ENCODE measurements around the gene AREL1.

DNA sequence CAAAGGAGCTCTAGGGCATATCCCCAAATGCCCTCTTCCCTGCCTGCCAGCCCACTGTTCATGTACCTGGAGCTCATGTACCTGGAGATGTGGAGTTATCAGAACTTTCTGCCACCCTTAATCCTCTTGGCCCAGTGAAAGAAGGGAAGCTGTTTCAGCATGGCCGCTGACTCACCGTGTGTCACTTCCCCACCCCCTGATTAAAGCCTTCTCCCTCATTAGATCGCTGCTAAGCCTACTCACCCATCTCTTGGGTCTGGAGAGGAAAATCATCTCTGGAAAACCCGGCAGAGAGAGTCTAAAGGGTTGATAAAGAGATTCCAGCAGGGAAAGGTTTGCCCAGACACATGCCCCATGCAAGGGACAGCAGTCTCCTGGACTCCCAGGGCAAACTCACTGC, 96.4 kb downstream of the AREL1 start:
- TF ChIP-seq EZH2phosphoT487 (IDR thresholded peaks at IDR 0.05; ENCODE audit: insufficient read depth, low read depth) (no peak), EZH2 (IDR thresholded peaks at IDR 0.05; ENCODE audit: insufficient read depth, poor library complexity, severe bottlenecking) (no peak)
